Activated T-helper 1 cell treated with anti-CD3 and anti-CD28 coated beads, Interleukin-12 subunit alpha, Interleukin-12 subunit beta, Interleukin-2, Interleukin-4 antibody, amounts not matched to agents 30 ng/mL and 10 ng/mL and 1 ng/mL, durations not matched to agents 14 hours and 24 hours and 36 hours (primary cell): ENCODE measurements around the gene KRTAP10-12. TPM values are rescaled to one million over a fixed set of nuclear protein-coding genes. Genes with fewer than 3 reads are reported as not detected.
"Not testable (repeated sequence)": the region's sequence is repeated elsewhere in the genome, so short reads cannot be mapped to it uniquely, and the experiment has no call there.

Experiments
- DNase-seq: peaks from one replicate; pipeline ENCODE4 v3.0.0; 2021; ENCODE audit warnings: low spot score
- H3K27ac Mint-ChIP-seq: one replicate; pipeline ENCODE4 v1.8.0; 2021; ENCODE audit warnings: mild to moderate bottlenecking, mixed read lengths
- H3K27me3 Mint-ChIP-seq: one replicate; pipeline ENCODE4 v1.8.0; 2022; ENCODE audit warnings: mild to moderate bottlenecking, moderate library complexity, mixed read lengths; ENCODE audit not compliant: insufficient read depth
- H3K36me3 Mint-ChIP-seq: one replicate; pipeline ENCODE4 v1.8.0; 2021; ENCODE audit warnings: low read depth, mixed read lengths
- H3K4me1 Mint-ChIP-seq: one replicate; pipeline ENCODE4 v1.8.0; 2021; ENCODE audit warnings: low read depth, mixed read lengths
- H3K4me3 Mint-ChIP-seq: one replicate; pipeline ENCODE4 v1.8.0; 2021; ENCODE audit warnings: mild to moderate bottlenecking, moderate library complexity, mixed read lengths
- H3K9me3 Mint-ChIP-seq: one replicate; pipeline ENCODE4 v1.8.0; 2021; ENCODE audit warnings: mixed read lengths
- intact Hi-C: fragments of 100-400 bp; cut with micrococcal nuclease; formaldehyde crosslinking; loops from one replicate; pipeline ENCODE4 v1.15.1; 2024
- total RNA-seq: library from RNA; stranded (reverse); gene quantifications from 2 replicates; pipeline ENCODE4 v1.2.3, GENCODE V29; 2022

The KRTAP10-12 gene
- not detected in 2 replicates for total RNA-seq

DNA sequence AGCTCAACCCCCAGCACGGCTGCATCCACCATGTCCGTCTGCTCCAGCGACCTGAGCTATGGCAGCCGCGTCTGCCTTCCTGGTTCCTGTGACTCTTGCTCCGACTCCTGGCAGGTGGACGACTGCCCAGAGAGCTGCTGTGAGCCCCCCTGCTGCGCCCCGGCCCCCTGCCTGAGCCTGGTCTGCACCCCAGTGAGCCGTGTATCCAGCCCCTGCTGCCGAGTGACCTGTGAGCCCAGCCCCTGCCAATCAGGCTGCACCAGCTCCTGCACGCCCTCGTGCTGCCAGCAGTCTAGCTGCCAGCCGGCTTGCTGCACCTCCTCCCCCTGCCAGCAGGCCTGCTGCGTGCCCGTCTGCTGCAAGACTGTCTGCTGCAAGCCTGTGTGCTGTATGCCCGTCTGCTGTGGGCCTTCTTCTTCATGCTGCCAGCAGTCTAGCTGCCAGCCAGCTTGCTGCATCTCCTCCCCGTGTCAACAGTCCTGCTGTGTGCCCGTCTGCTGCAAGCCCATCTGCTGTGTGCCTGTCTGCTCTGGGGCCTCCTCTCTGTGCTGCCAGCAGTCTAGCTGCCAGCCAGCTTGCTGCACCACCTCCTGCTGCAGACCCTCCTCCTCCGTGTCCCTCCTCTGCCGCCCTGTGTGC is at the start of gene KRTAP10-12:
Gene KRTAP10-12 (plus strand): TSS at position 1 of the 639 bp plus-strand sequence. CDS start 30 bp downstream, at position 31.
- H3K27me3 Mint-ChIP-seq: peaks cover 48% of the 10 kb centered on the region
- H3K4me1 Mint-ChIP-seq, H3K36me3 Mint-ChIP-seq, H3K27ac Mint-ChIP-seq, H3K4me3 Mint-ChIP-seq, DNase-seq, intact Hi-C loops: not testable (repeated sequence)
- peaks cover 18% of the 10 kb centered on the region for H3K9me3 Mint-ChIP-seq

- H3K27me3 Mint-ChIP-seq: peaks cover 2% of the 10 kb centered on the region
- DNase-seq: no peak
- intact Hi-C loops: no loop called here
- peaks cover 2% of the 10 kb centered on the region for H3K36me3 Mint-ChIP-seq
- peaks cover 27% of the 10 kb centered on the region for H3K9me3 Mint-ChIP-seq
- no peak overlapping the region for H3K4me3 Mint-ChIP-seq
- H3K27ac Mint-ChIP-seq: no peak overlapping the region
- H3K4me1 Mint-ChIP-seq: no peaks in the 10 kb centered on the region
These were observed 49.8 kb upstream of the KRTAP10-12 start for GRCh38 chr21:44647222-44647552.

- peaks cover 23% of the 10 kb centered on the region for H3K9me3 Mint-ChIP-seq
- intact Hi-C loops: no loop called here
- H3K36me3 Mint-ChIP-seq: peaks cover 2% of the 10 kb centered on the region
- H3K4me1 Mint-ChIP-seq: peaks cover 7% of the 10 kb centered on the region
- H3K27me3 Mint-ChIP-seq: peaks cover 2% of the 10 kb centered on the region
- no peak overlapping the region for H3K27ac Mint-ChIP-seq
- DNase-seq: no peak
- H3K4me3 Mint-ChIP-seq: no peak overlapping the region
These were observed 48.2 kb upstream of the KRTAP10-12 start for GRCh38 chr21:44648557-44649311.

DNA sequence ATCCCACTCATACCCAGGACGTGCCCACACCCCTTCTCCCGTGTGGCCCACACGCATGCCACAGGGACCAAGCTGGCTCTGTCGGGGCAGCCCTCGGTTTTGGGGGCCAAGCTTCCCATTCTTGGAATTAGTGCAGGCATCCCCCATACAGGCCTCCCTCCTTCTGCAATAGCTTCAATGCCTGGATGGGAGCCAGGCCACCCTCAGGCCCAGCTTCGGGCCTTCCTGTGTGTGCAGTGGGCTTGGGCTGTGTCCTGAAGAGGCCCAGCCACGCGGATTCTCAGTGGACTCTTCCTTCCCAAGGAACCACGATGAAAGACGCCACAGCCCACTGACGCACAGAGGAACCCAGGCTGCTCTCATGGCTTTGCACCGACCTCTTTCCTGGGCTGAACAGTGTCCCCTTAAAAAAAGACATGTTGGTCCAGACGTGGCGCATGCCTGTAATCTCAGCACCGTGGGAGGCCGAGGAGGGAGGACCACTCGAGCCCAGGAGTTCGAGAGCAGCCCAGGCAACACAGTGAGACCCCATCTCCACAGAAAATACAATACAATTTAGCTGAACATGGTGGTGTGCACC is 47.4 kb upstream of the KRTAP10-12 start:
- peaks cover 2% of the 10 kb centered on the region for H3K27me3 Mint-ChIP-seq
- peaks cover 3% of the 10 kb centered on the region for H3K36me3 Mint-ChIP-seq
- no peak overlapping the region for H3K4me3 Mint-ChIP-seq
- H3K27ac Mint-ChIP-seq: no peak overlapping the region
- DNase-seq: no peak
- H3K9me3 Mint-ChIP-seq: peaks cover 17% of the 10 kb centered on the region
- intact Hi-C loops: no loop called here
- peaks cover 12% of the 10 kb centered on the region for H3K4me1 Mint-ChIP-seq

DNA sequence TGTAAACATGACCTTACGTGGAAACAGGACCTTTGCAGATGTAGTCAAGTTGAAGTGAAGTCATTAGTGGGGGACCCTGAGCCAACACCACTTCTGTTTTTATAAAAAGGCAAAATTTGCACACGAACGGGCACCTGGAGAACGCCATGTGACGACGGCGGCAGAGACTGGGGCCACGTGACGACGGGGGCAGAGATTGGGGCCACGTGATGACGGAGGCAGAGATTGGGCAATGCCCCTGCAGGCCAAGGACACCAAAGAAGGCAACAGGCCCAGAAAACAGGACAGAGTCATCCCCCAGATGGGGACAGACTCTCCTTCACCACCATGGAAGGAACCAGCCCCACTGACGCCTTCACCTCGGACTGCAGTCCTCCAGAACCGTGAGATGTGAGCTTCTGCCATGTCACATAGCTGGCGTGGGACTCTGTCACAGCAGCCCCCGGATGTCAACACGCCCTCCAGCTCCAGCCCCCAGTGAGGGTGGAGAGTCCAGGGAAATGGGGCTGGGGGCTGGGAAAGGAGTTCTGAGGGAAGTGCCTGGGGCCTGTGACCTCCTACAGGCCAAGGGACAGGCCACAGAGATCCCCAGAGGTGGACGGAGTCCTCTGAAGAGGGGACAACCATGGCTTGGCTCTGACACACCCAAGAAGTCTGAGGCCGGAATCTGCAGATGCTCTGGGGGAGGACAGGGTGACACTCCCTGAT is 46.6 kb upstream of the KRTAP10-12 start:
- Mint-ChIP-seq H3K4me3 (no peak overlapping the region), H3K4me1 (peaks cover 20% of the 10 kb centered on the region), H3K27ac (no peak overlapping the region), H3K36me3 (peaks cover 9% of the 10 kb centered on the region), H3K9me3 (peaks cover 17% of the 10 kb centered on the region), H3K27me3 (peaks cover 2% of the 10 kb centered on the region)
- intact Hi-C loops: no loop called here
- no peak for DNase-seq

DNA sequence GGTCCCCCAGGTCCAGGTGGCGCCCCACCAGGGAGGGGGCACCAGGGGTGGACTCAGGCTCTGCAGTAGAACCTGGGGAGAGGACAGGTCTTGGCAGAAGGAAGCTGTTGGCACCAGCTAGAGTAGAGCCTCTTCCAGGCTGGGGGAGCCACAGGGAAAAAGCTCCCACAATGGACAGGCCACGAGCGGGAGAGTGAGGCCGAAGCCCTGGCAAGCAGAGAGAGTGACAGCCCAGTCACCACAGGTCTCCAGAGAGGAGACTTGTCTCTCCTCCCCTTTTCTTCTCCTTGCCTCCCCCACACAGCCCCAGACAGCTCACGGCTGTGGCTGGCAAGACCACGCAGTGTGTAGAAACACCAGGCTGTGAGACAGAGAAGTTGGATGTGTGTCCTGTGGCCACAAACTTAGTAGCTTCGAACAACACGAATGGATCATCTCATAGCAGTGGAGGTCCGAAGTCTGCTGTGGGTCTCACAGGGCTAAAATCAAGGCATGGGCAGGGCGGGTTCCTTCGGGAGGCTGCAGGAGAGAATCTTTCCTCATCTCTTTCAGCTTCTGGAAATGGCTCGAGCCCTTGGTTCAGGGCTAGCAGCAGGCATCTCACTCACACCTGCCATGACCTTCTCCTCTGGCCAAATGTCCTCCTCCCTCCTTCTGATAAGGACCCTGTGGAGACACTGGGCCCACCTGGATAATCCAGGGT is 45.8 kb upstream of the KRTAP10-12 start:
- no peak overlapping the region for H3K4me3 Mint-ChIP-seq
- peaks cover 10% of the 10 kb centered on the region for H3K36me3 Mint-ChIP-seq
- no peak overlapping the region for H3K27ac Mint-ChIP-seq
- H3K9me3 Mint-ChIP-seq: peaks cover 21% of the 10 kb centered on the region
- H3K27me3 Mint-ChIP-seq: no peaks in the 10 kb centered on the region
- peaks cover 21% of the 10 kb centered on the region for H3K4me1 Mint-ChIP-seq
- intact Hi-C loops: no loop called here
- no peak for DNase-seq

DNA sequence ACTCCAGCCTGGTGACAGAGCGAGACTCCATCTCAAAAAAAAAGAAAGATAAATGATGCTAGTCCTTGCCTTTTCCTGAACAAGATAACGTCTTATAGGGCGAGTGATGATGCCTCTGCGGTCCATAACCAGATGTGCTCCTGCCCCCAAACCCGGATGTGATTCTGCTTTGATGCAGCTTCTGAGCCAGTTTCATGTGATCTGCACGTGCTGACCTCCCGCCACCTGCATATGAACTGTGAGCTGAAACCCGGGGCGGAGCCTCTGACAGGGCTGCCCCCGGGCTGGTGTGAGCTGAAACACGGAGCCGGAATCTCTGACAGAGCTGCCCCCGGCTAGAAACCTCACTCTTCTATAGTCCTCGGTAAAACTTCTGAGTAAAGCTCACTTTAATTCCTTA is 43.8 kb upstream of the KRTAP10-12 start:
- DNase-seq: no peak
- Mint-ChIP-seq H3K27ac (no peak overlapping the region), H3K4me1 (peaks cover 41% of the 10 kb centered on the region), H3K27me3 (no peaks in the 10 kb centered on the region), H3K36me3 (peaks cover 25% of the 10 kb centered on the region), H3K9me3 (peaks cover 40% of the 10 kb centered on the region), H3K4me3 (no peak overlapping the region)
- intact Hi-C loops: no loop called here

- peak overlapping the region; percentile 15 for H3K4me3 Mint-ChIP-seq
These were observed 43.1 kb upstream of the KRTAP10-12 start for GRCh38 chr21:44653656-44654575.

GRCh38 chr21:44654576-44655175 is 42.3 kb upstream of the KRTAP10-12 start, which contains the start of gene KRTAP12-4:
TSS of gene KRTAP12-4 (minus strand) at chr21:44654659. CDS start at chr21:44654614, 45 bp downstream.
- H3K27ac Mint-ChIP-seq: peak within 1 kb of the TSS; percentile 70
- intact Hi-C loops: loop anchor here (5.0 kb wide), 3 partner anchors 37 to 273 kb away; no protein-coding TSS in a partner anchor
- no peak for DNase-seq
- peaks cover 56% of the 10 kb centered on the region for H3K4me1 Mint-ChIP-seq
- peaks cover 47% of the 10 kb centered on the region for H3K9me3 Mint-ChIP-seq
- peak within 1 kb of the TSS; percentile 15 for H3K4me3 Mint-ChIP-seq
- no peaks in the 10 kb centered on the region for H3K27me3 Mint-ChIP-seq
- peaks cover 29% of the 10 kb centered on the region for H3K36me3 Mint-ChIP-seq

More at GRCh38 chr21:44653656-44654575, 43.1 kb upstream of the KRTAP10-12 start:
- intact Hi-C loops: no loop called here
- Mint-ChIP-seq H3K4me1 (peaks cover 49% of the 10 kb centered on the region), H3K9me3 (peaks cover 47% of the 10 kb centered on the region), H3K27ac (no peak overlapping the region), H3K27me3 (no peaks in the 10 kb centered on the region), H3K36me3 (peaks cover 29% of the 10 kb centered on the region)
- no peak for DNase-seq

GRCh38 chr21:44656868-44657267 is 40.1 kb upstream of the KRTAP10-12 start:
- intact Hi-C loops: loop anchor here (5.0 kb wide), 3 partner anchors 40 to 270 kb away; no protein-coding TSS in a partner anchor
- DNase-seq: no peak
- H3K27me3 Mint-ChIP-seq: no peaks in the 10 kb centered on the region
- peak overlapping the region; percentile 47 for H3K4me3 Mint-ChIP-seq
- H3K9me3 Mint-ChIP-seq: peaks cover 52% of the 10 kb centered on the region
- H3K36me3 Mint-ChIP-seq: peaks cover 31% of the 10 kb centered on the region
- peak overlapping the region; percentile 95 for H3K27ac Mint-ChIP-seq
- H3K4me1 Mint-ChIP-seq: peaks cover 63% of the 10 kb centered on the region
